Fibroblast of lung (primary cell): ENCODE data around the gene VSIG4. TPM values are rescaled to one million over a fixed set of nuclear protein-coding genes. Genes with fewer than 3 reads are reported as not detected.

ENCODE experiments used
- DNase-seq, 2 donors: peaks; one replicate each; pipeline versions ENCODE4 v3.0.0 to v3.0.0-alpha.2; 2010; ENCODE audit warnings: low read depth in 2 of 2
- H2AFZ ChIP-seq: 2 replicates; pipeline ENCODE4 v1.5.1; 2012; ENCODE audit warnings: low read length, control low read depth, inconsistent platforms
- H3K27ac ChIP-seq: 2 replicates; pipeline ENCODE4 v1.5.1; 2011; ENCODE audit warnings: low read length, control low read depth; ENCODE audit not compliant: insufficient read depth
- H3K27me3 ChIP-seq: 2 replicates; pipeline ENCODE4 v1.5.1; 2011; ENCODE audit warnings: mild to moderate bottlenecking, low read length; ENCODE audit not compliant: control insufficient read depth, insufficient read depth
- H3K36me3 ChIP-seq: 2 replicates; pipeline ENCODE4 v1.5.1; 2011; ENCODE audit warnings: low read length; ENCODE audit not compliant: control insufficient read depth, insufficient read depth
- H3K4me1 ChIP-seq: 2 replicates; pipeline ENCODE4 v1.5.1; 2011; ENCODE audit warnings: low read length; ENCODE audit not compliant: control insufficient read depth, insufficient read depth; ENCODE audit errors: extremely low read depth
- H3K4me2 ChIP-seq: 2 replicates; pipeline ENCODE4 v1.5.1; 2011; ENCODE audit warnings: low read length, control low read depth; ENCODE audit not compliant: insufficient read depth; ENCODE audit errors: extremely low read depth
- H3K4me3 ChIP-seq, 4 experiments: fragments of 200-600 bp in 1 of 4; sonication (generic) in 1 of 4; replicated peaks in 1 of 4; 2 replicates each; pipeline ENCODE4 v1.5.1; 2011 to 2016; ENCODE audit warnings: low read length in 4 of 4, low read depth in 3 of 4, mild to moderate bottlenecking in 3 of 4, control low read depth in 2 of 4, inconsistent platforms in 1 of 4, mixed read lengths in 1 of 4; ENCODE audit not compliant: insufficient read depth in 1 of 4; ENCODE audit errors: control extremely low read depth in 1 of 4
- H3K79me2 ChIP-seq: 2 replicates; pipeline ENCODE4 v1.5.1; 2012; ENCODE audit warnings: mild to moderate bottlenecking, low read length, inconsistent platforms; ENCODE audit not compliant: control insufficient read depth, insufficient read depth
- H3K9ac ChIP-seq: 2 replicates; pipeline ENCODE4 v1.5.1; 2011; ENCODE audit warnings: mild to moderate bottlenecking, low read length, control low read depth; ENCODE audit not compliant: insufficient read depth
- H3K9me3 ChIP-seq: 2 replicates; pipeline ENCODE4 v1.5.1; 2012; ENCODE audit warnings: low read depth, low read length; ENCODE audit not compliant: control insufficient read depth, insufficient read depth
- H4K20me1 ChIP-seq: 2 replicates; pipeline ENCODE4 v1.5.1; 2011; ENCODE audit warnings: low read length; ENCODE audit not compliant: control insufficient read depth, insufficient read depth; ENCODE audit errors: extremely low read depth
- CTCF ChIP-seq, 2 donors: IDR thresholded peaks in 1 of 2; conservative IDR thresholded peaks in 1 of 2; 1 replicate in 1 of 2; 2 replicates in 1 of 2; pipeline ENCODE4 v1.5.1; 2011 to 2012; ENCODE audit warnings: low read length in 2 of 2, control low read depth in 1 of 2, inconsistent platforms in 1 of 2, low read depth in 1 of 2, mild to moderate bottlenecking in 1 of 2
- EZH2 ChIP-seq: IDR thresholded peaks from 2 replicates; pipeline ENCODE4 v1.5.1; 2012; ENCODE audit warnings: low read length, control low read depth, mild to moderate bottlenecking; ENCODE audit errors: missing control alignments
- polyA plus RNA-seq, 2 donors: library from polyadenylated mRNA; depleted of rRNA in 1 of 2; stranded (reverse) in 1 of 2; unstranded in 1 of 2; fragments of >200 nt; gene quantifications; 2 replicates each; pipeline ENCODE4 v1.2.1, GENCODE V29; 2011 to 2012; ENCODE audit warnings: missing spikeins in 1 of 2
- total RNA-seq: library from RNA; depleted of rRNA; stranded (reverse); fragments of >200 nt; gene quantifications from 2 replicates; pipeline ENCODE4 v1.2.1, GENCODE V29; 2014

VSIG4 gene
- total and polyA plus RNA-seq, 2 donors (not counting 1 experiment from before 2014, with no cell fraction given): not detected

- Histone ChIP-seq H3K4me2 (no peak overlapping the region), H3K4me3 (no peak overlapping the region), H3K9me3 (no peaks in the 10 kb centered on the region), H3K79me2 (no peaks in the 10 kb centered on the region), H3K27me3 (no peaks in the 10 kb centered on the region), H3K27ac (no peak overlapping the region), H3K36me3 (no peaks in the 10 kb centered on the region), H4K20me1 (no peaks in the 10 kb centered on the region), H3K9ac (no peak overlapping the region), H3K4me1 (no peaks in the 10 kb centered on the region), H2AFZ (no peak overlapping the region)
- no peak for TF ChIP-seq CTCF (conservative IDR thresholded peaks at IDR 0.05 in 1 of 2, IDR thresholded peaks at IDR 0.05 in 1 of 2; ENCODE audit: low read depth in 1 of 2, low read length in 2 of 2)
- TF ChIP-seq EZH2: no peak
- no peak for DNase-seq
These were observed 6.0 kb upstream of the VSIG4 start for GRCh38 chrX:66045894-66046293.

- Histone ChIP-seq H3K36me3 (no peaks in the 10 kb centered on the region), H2AFZ (no peak overlapping the region), H3K27ac (no peak overlapping the region), H3K79me2 (no peaks in the 10 kb centered on the region), H3K4me3 (no peak overlapping the region), H3K4me1 (no peaks in the 10 kb centered on the region), H3K9me3 (no peaks in the 10 kb centered on the region), H4K20me1 (no peaks in the 10 kb centered on the region), H3K27me3 (no peaks in the 10 kb centered on the region), H3K4me2 (no peak overlapping the region), H3K9ac (no peak overlapping the region)
- no peak for DNase-seq
- TF ChIP-seq EZH2 (no peak), CTCF (conservative IDR thresholded peaks at IDR 0.05 in 1 of 2, IDR thresholded peaks at IDR 0.05 in 1 of 2; ENCODE audit: low read depth in 1 of 2, low read length in 2 of 2) (no peak)
These were observed 3.7 kb upstream of the VSIG4 start for GRCh38 chrX:66043584-66043983.

- TF ChIP-seq CTCF (conservative IDR thresholded peaks at IDR 0.05 in 1 of 2, IDR thresholded peaks at IDR 0.05 in 1 of 2; ENCODE audit: low read depth in 1 of 2, low read length in 2 of 2) (no peak), EZH2 (no peak)
- Histone ChIP-seq H3K4me1 (no peaks in the 10 kb centered on the region), H2AFZ (no peak overlapping the region), H3K36me3 (no peaks in the 10 kb centered on the region), H3K79me2 (no peaks in the 10 kb centered on the region), H3K9me3 (no peaks in the 10 kb centered on the region), H3K27me3 (no peaks in the 10 kb centered on the region), H3K4me2 (no peak overlapping the region), H4K20me1 (no peaks in the 10 kb centered on the region), H3K9ac (no peak overlapping the region), H3K4me3 (no peak overlapping the region), H3K27ac (no peak overlapping the region)
- DNase-seq: no peak
These were observed 2.6 kb upstream of the VSIG4 start for GRCh38 chrX:66042307-66043077.
